HG02610 (cell line): ENCODE measurements around the gene CAB39.

Experiments used
- ATAC-seq: cut with Tn5 transposase; IDR thresholded peaks from one replicate; pipeline ENCODE4 v1.9.1; 2021; ENCODE audit warnings: mild to moderate bottlenecking, moderate library complexity; ENCODE audit not compliant: unreplicated experiment

Gene CAB39

GRCh38 chr2:230849633-230850357, 137.2 kb downstream of the CAB39 start:
- no peak for ATAC-seq

DNA sequence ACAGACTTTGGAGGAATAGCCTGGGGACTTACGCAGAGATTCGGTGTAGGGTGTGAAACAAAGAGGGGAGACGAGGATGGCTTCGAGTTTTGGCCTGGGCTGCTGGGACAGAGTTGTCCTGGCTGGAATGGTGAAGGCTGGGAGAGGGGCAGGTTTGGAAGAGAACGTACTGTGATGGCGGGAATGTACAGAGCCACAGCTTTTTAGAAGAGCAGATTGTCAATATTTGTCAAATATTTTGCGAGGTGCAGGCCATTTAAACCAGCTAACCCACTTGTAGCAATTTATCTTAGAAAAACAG, 137.7 kb downstream of the CAB39 start:
- ATAC-seq = no peak

- no peak for ATAC-seq
Measured at GRCh38 chr2:230852113-230852512, 139.5 kb downstream of the CAB39 start.

DNA sequence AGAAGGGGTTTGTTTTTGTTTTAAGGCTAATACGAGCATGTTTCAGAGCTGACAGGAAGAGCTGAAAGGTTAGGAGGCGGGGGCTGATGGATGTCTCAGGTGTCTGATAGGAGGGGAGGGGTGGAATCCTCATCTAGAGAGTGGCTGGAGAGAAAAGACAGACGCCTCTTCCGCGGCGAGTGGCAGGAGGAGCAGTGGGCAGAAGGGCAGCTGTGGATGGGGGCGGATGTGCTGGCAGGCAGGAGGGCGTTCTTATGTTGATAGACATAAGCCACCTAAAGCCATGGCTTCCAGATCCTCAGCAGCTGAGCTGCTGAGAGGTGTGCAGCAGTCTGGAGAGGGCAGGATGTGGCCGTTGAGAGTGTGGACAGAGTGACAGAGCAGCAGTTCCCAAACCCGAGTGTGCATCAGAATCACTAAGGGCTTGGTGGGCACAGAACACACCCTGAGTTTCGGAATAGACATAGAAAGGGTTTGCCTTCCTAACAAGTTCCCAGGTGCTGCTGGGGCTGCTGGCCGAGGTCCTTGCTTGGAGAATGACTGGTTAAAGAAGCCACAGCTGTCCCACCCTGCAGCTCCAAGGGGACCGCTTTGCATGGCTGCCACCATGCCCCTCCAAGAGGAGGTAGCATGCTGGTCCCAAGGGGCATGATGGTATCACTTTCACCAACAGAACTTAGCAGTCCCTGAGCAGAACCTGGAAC, 149.1 kb downstream of the CAB39 start:
- ATAC-seq = no peak

DNA sequence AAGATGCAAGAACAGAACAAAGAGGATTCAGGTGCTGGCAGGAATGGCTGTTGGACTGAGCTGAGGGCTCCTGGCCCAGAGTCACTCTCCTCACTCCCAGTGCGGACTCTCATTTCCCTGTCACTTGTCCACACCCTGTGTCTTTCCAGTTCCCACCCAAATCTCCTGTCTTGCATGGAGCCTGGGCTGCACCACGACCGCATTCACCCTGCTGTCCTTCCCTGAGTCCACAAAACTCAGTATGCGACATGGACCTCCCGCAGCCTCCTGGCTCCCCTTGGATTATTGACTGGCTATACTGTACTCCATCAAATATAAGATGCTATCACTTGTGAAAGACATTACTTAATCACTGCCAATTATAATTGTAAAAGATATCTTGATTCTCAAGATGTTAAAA, 149.7 kb downstream of the CAB39 start:
- ATAC-seq = no peak

GRCh38 chr2:230863031-230863430, 150.4 kb downstream of the CAB39 start:
- no peak for ATAC-seq

DNA sequence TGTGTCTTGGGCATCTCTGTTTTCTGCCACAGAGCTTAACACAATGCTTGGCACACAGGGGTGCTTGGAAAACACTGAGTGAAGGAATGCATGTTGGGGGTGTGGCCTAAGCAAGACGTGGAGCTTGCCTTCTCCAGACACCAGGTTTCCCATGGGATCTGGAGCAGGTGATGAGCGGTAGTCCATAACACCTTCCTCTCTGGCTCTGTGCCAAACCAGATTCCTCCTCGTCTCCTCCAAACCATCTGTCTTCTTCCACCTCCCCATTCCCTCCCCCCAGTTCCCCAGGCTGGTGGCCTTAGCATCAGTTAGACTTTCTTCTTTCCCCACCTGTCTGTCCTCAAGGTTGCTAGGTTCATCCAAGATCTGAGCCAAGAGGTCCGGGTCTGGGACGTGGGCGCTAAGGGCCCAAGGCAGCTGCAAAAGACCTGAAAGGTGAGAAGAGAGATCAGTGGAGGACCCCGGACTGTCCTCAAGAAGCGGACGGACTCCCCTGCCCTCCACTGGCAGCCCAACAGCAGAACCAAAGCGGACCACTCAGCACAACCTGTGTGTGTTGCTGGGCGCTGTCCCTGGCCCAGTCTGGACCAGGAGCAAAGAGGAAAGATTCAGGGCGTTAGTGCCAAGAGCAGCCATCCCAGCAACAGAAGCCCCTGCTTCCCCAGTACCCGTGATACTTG, 150.9 kb downstream of the CAB39 start:
- no peak for ATAC-seq

GRCh38 chr2:230864122-230864604, 151.5 kb downstream of the CAB39 start:
- ATAC-seq = no peak

DNA sequence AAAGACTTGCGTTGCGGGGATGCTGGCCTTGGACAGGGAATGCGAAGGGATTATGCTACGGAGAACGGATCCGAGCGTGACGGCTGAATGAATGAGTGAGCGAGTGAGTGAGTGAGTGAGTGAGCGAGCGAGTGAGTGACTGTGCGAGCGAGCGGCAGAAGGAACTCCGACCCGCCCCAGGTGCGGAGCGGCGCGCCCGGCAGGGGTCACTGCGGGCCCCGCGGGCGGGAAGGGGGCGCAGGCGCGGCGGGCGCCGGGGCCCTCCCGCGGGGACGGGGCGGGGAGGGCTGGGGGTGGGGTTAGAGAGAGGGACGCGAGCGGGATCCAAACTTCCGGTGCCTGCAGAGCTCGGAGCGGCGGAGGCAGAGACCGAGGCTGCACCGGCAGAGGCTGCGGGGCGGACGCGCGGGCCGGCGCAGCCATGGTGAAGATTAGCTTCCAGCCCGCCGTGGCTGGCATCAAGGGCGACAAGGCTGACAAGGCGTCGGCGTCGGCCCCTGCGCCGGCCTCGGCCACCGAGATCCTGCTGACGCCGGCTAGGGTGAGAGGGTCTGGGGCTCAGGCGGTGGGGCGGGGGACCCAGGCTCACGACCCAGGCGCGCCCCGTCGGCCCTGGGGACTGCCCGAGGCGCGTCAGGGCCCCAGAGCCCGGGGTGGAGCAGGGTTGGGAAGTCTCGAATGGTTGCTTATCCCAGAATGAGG, 152.1 kb downstream of the CAB39 start, which contains the start of gene ITM2C:
TSS of gene ITM2C (plus strand) at position 338 of the 702 bp plus-strand sequence. CDS start at position 422, 84 bp downstream.
- ATAC-seq = peak; percentile 71

DNA sequence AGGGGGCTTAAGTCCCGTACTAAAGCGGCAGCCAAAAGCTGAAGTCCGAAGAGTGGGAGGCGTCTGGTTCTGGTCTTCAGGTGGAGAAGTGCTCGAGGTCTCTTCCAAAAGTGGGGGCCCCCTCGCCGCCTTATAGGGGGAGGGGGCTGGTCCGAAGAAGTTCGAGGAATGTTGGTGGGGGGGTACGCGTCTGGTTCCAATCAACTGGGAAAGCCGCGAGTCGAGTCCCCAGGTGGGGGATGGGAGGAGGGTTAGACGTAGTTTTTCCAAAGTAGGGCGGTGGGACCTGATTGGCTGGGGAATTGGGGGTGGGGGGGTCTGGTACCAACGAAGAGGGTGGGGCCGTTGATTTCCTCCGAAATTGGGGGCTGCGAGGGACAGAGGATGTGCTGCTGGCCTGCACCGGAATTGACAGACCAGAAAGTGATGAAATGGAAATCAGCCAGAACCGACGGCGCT, 152.7 kb downstream of the CAB39 start:
- no peak for ATAC-seq

GRCh38 chr2:230865766-230866755, 153.4 kb downstream of the CAB39 start:
- no peak for ATAC-seq

DNA sequence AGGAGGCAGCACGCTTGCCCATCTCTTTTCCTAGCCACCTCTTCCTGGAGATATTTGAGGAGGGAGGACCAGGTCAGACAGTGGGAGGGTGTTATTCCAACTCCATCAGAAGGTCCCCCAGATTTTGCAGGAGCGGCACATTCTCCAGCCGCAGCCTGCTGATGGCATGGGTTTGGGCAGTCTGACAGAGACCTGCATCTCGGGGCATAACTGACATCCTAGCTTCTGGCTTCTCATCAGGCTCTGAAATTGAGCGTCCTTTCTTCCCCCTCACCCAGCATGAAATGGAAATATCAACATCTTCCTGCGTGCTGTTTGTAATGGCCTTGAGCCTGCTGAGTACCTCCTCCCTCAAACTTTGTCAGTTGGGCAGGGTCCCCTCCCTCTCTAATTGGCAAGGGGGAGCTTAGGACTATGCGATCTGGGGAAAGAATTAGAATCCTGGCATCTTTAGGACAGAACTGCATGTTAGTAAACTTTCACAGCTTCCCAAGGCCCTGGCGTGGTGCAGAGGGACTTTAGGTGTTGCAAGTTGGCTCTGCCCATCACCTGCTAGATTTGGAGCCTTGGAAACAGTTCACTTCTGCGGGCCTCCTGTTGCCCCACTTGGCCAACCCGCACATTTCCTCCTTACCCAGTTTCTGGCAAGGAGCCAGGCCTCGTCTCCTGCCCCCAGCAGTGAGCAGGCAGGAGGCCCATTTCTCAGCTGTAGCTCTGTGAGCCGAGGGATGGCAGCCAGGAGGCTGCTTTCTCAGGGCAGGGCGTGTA, 154.3 kb downstream of the CAB39 start:
- no peak for ATAC-seq

- ATAC-seq = no peak
Measured at GRCh38 chr2:230868161-230868946, 155.7 kb downstream of the CAB39 start.

- no peak for ATAC-seq
Measured at GRCh38 chr2:230868947-230869913, 156.6 kb downstream of the CAB39 start.

- ATAC-seq = no peak
Measured at GRCh38 chr2:230869914-230870543, 157.4 kb downstream of the CAB39 start.
